ENCODE data around the gene LITAF. TPM values are rescaled to one million over a fixed set of nuclear protein-coding genes. Genes with fewer than 3 reads are reported as not detected.
A peak's percentile ranks its signal among the peaks of the same experiment; 100 is the strongest.

Gene LITAF
- 7.6 TPM for polyA plus RNA-seq (2012; ENCODE audit: insufficient read depth, insufficient read length, low read depth)

GRCh38 chr16:11586856-11587642, at the start of gene LITAF:
LITAF (minus strand) TSS chr16:11586919; CDS start chr16:11556730, 30,189 bp downstream.
- Histone ChIP-seq H3K36me3 (no peaks in the 10 kb centered on the region), H3K9me3 (no peaks in the 10 kb centered on the region), H3K27me3 (no peaks in the 10 kb centered on the region), H3K4me3 (ENCODE audit: low read depth, low read length) (peak within 1 kb of the TSS; percentile 62), H3K4me1 (no peaks in the 10 kb centered on the region; the same call in 1 of the 2 replicates)
- peak; percentile 57 for DNase-seq
- TF ChIP-seq, protein P1, sequence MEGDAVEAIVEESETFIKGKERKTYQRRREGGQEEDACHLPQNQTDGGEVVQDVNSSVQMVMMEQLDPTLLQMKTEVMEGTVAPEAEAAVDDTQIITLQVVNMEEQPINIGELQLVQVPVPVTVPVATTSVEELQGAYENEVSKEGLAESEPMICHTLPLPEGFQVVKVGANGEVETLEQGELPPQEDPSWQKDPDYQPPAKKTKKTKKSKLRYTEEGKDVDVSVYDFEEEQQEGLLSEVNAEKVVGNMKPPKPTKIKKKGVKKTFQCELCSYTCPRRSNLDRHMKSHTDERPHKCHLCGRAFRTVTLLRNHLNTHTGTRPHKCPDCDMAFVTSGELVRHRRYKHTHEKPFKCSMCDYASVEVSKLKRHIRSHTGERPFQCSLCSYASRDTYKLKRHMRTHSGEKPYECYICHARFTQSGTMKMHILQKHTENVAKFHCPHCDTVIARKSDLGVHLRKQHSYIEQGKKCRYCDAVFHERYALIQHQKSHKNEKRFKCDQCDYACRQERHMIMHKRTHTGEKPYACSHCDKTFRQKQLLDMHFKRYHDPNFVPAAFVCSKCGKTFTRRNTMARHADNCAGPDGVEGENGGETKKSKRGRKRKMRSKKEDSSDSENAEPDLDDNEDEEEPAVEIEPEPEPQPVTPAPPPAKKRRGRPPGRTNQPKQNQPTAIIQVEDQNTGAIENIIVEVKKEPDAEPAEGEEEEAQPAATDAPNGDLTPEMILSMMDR (IDR thresholded peaks at IDR 0.05; ENCODE audit: low read depth, low read length): no peak

- Histone ChIP-seq H3K36me3 (no peaks in the 10 kb centered on the region), H3K27me3 (no peaks in the 10 kb centered on the region), H3K4me1 (no peaks in the 10 kb centered on the region; the same call in 1 of the 2 replicates), H3K9me3 (no peaks in the 10 kb centered on the region), H3K4me3 (ENCODE audit: low read depth, low read length) (no peak overlapping the region)
- DNase-seq: no peak
- TF ChIP-seq, protein P1 (IDR thresholded peaks at IDR 0.05; ENCODE audit: low read depth, low read length): no peak
Measured at GRCh38 chr16:11636172-11636721, 49.5 kb upstream of the LITAF start.

- H3K27me3 ChIP-seq: no peaks in the 10 kb centered on the region
- H3K4me3 ChIP-seq (ENCODE audit: low read depth, low read length): no peak overlapping the region
- H3K36me3 ChIP-seq: no peaks in the 10 kb centered on the region
- TF ChIP-seq, protein P1 (IDR thresholded peaks at IDR 0.05; ENCODE audit: low read depth, low read length): no peak
- no peaks in the 10 kb centered on the region; the same call in 1 of the 2 replicates for H3K4me1 ChIP-seq
- no peaks in the 10 kb centered on the region for H3K9me3 ChIP-seq
- no peak for DNase-seq
Measured at GRCh38 chr16:11635679-11636171, 49.0 kb upstream of the LITAF start.

DNA sequence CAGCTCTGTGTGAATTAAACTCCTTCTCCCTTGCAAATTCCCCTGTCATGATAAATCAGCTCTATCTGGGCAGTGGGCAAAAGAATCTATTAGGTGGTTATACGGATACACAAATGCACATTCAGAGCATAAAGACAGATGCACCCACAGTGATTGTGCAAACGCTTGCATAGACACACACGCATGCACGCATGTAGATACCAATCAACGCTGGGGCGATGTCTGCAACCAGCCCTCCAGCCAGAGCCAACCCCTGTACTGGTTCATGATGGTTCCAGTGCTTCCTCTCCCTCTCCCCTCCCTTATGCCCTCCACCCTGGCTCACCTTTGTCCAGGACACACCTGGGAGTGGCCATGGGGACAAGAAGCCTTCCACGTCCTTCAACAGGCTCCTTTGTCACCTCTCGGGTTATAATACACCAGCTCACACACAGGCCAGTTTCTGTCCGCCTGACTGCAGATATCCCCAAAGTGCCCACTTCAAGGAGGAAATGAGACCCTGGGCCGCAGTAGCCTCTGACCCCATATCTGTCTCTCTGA, 48.5 kb upstream of the LITAF start:
- H3K27me3 ChIP-seq: no peaks in the 10 kb centered on the region
- TF ChIP-seq, protein P1 (IDR thresholded peaks at IDR 0.05; ENCODE audit: low read depth, low read length): no peak
- H3K36me3 ChIP-seq: no peaks in the 10 kb centered on the region
- H3K4me3 ChIP-seq (ENCODE audit: low read depth, low read length): no peak overlapping the region
- no peak for DNase-seq
- H3K9me3 ChIP-seq: no peaks in the 10 kb centered on the region
- no peaks in the 10 kb centered on the region; the same call in 1 of the 2 replicates for H3K4me1 ChIP-seq

- Histone ChIP-seq H3K27me3 (no peaks in the 10 kb centered on the region), H3K9me3 (no peaks in the 10 kb centered on the region), H3K4me1 (no peaks in the 10 kb centered on the region), H3K4me3 (ENCODE audit: low read depth, low read length) (no peak overlapping the region), H3K36me3 (no peaks in the 10 kb centered on the region)
- TF ChIP-seq, protein P1 (IDR thresholded peaks at IDR 0.05; ENCODE audit: low read depth, low read length): no peak
- DNase-seq: no peak
Measured at GRCh38 chr16:11634312-11634711, 47.6 kb upstream of the LITAF start.

Data from BE2C (cell line).